NB4 (cell line): Measurements from ENCODE around the gene HLA-DQB2.
"Not testable (repeated sequence)": the region's sequence is repeated elsewhere in the genome, so short reads cannot be mapped to it uniquely, and the experiment has no call there.

Experiments
- DNase-seq: peaks from one replicate; pipeline ENCODE4 v3.0.0; 2010; ENCODE audit warnings: low read depth
- H3K4me3 ChIP-seq: one replicate; pipeline ENCODE4 v1.5.1; 2011; ENCODE audit warnings: mild to moderate bottlenecking, low read depth, low read length, moderate library complexity
- CTCF ChIP-seq: IDR thresholded peaks from one replicate; pipeline ENCODE4 v1.5.1; 2012; ENCODE audit warnings: low read depth, low read length
- MYC ChIP-seq: IDR thresholded peaks from 2 replicates; pipeline ENCODE4 v1.6.1; 2011; ENCODE audit warnings: low read depth, low read length
- POLR2A ChIP-seq: IDR thresholded peaks from 2 replicates; pipeline ENCODE4 v1.6.1; 2011; ENCODE audit warnings: mild to moderate bottlenecking; ENCODE audit not compliant: insufficient read length; ENCODE audit errors: extremely low read depth
- TF ChIP-seq, protein P1 (sequence below): IDR thresholded peaks from 2 replicates; pipeline ENCODE4 v1.6.1; 2011; ENCODE audit warnings: low read depth, low read length

HLA-DQB2 gene

DNA sequence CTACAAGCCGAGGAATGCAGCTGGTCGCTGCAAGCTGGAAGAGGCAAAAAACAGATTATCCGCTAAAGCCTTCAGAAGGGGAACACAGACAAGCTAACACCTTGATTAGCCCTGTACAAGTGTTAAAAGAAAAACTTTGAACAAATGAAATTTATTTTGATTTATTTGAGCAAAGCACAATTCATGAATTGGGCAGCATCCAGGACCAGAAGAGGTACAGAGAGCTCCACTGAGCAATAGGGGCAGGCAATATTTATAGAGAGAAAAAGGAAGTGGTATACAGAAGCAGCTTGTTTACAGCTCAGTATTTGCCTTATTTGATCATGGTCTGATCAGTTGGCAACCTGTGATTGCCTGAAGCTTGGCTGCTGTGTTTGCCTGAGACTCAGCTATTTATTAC is 35.8 kb upstream of the HLA-DQB2 start:
- no peak for DNase-seq
- no peak overlapping the region for H3K4me3 ChIP-seq
- TF ChIP-seq, protein P1, sequence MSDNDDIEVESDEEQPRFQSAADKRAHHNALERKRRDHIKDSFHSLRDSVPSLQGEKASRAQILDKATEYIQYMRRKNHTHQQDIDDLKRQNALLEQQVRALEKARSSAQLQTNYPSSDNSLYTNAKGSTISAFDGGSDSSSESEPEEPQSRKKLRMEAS: no peak

GRCh38 chr6:32796848-32797776 is 33.8 kb upstream of the HLA-DQB2 start:
- peak; percentile 78 for DNase-seq
- TF ChIP-seq CTCF (peak; percentile 65), MYC (no peak)
- H3K4me3 ChIP-seq: peak overlapping the region; percentile 9

DNA sequence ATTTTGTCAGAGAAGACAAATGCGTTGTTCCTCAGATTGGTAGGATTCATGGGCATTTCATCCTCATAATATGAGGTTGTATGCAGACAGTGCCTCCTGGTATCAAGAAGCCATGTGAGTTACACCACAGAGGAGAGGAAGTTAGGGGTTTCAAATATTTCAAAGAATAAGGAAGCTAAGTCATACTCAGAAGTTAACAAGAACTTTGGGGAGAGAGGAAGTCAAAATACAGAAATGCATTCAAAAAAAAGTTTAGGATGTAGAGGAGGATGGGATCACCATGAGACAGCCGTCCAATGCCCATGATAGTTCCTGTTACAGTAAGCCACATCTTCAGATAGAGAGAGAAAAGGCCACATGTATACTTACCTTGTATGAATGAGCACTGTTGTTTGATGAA is 31.2 kb upstream of the HLA-DQB2 start:
- no peak overlapping the region for H3K4me3 ChIP-seq
- no peak for TF ChIP-seq POLR2A
- no peak for TF ChIP-seq MYC
- TF ChIP-seq CTCF: no peak
- TF ChIP-seq, protein P1: no peak
- peak; percentile 49 for DNase-seq

DNA sequence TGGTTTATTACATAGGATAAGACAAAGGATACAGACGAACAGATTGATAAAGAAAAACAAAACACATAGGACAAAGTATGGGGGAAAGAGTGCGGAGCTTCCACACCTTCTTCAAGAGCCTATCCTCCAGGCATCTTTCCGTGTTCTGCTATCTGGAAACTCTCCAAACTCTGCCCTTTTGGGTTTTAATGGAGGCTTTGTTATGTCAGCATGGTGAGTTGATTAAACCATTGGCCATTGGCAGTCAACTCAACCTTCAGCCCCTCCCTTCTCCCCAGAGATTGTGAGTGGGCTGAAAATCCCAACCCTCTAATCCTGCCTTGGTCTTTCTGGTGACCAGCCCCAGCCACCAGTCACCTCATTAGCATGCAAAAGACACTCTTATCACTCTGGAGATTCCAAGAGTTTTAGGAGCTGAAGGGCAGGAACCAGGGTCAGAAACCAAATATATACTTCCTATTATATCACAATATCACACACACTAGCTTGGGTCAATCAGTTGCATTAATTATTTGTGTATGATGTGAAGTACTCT is 29.6 kb upstream of the HLA-DQB2 start:
- no peak for DNase-seq
- H3K4me3 ChIP-seq: no peak overlapping the region
- no peak for TF ChIP-seq CTCF

- TF ChIP-seq, protein P1: no peak
- TF ChIP-seq POLR2A (no peak), MYC (no peak), CTCF (no peak)
- no peak overlapping the region for H3K4me3 ChIP-seq
- no peak for DNase-seq
These were observed 27.0 kb upstream of the HLA-DQB2 start for GRCh38 chr6:32790306-32790705.

DNA sequence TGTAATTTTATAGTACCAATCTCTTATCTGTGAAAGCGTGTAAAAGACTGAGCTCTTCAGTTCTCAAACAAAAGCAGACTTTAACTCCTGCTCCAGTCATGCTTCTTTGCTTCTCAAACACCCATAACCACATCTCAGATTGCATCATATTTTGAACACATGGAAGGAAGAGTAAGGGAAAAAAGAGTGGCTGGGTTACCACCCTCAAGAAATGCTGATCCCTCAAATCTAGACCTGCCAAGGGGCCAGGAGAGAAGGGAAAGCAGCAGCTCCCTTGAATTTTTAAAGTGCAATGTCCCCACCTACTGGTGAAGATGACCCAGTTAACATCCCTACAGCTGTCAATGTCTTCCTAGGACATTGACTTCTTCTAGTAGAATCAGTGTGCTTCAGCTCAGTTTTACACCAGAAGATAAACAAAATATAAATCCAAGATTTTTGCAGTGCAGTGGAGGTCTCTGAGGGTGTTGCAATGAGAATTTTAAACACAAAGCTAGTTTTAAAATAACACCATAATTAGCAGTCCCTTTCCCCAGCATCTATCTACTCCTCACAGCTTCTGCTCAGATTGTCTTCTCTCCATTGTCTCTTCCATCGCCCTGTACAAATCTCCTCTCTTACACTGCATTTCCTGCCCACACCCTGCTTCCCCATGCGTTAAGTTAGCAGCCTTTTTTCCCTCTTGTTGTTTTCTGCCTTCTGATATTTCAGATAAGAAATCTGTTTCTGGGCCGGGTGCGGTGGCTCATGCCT is 22.6 kb upstream of the HLA-DQB2 start:
- DNase-seq: peak; percentile 69
- H3K4me3 ChIP-seq: no peak overlapping the region
- TF ChIP-seq, protein P1: 0 out of 2 replicates have a peak, but pooled peaks have one; percentile 18
- peak; percentile 72 for TF ChIP-seq CTCF
- 0 out of 2 replicates have a peak, but pooled peaks have one; percentile 11 for TF ChIP-seq MYC
- TF ChIP-seq POLR2A: no peak

GRCh38 chr6:32782923-32783322 is 19.6 kb upstream of the HLA-DQB2 start:
- H3K4me3 ChIP-seq, DNase-seq: not testable (repeated sequence)
